Breast epithelium (tissue), 4 donors: Measurements from ENCODE around the gene IRAK1. TPM values are rescaled to one million over a fixed set of nuclear protein-coding genes. Genes with fewer than 3 reads are reported as not detected.

ENCODE experiments used
- DNase-seq, 2 donors: peaks; one replicate each; pipeline ENCODE4 v3.0.0-alpha.2; 2019; ENCODE audit warnings: low spot score in 2 of 2
- H3K27ac ChIP-seq, 2 donors: fragments of 200-600 bp; sonication (generic) in 1 of 2; one replicate each; pipeline ENCODE4 v1.5.1; 2016 to 2019; ENCODE audit warnings: mild to moderate bottlenecking in 1 of 2
- H3K27me3 ChIP-seq, 2 donors: fragments of 200-600 bp; sonication (generic) in 1 of 2; one replicate each; pipeline versions ENCODE4 v1.5.1 to v1.6.0; 2017 to 2019; ENCODE audit warnings: control low read depth in 1 of 2, mild to moderate bottlenecking in 1 of 2
- H3K36me3 ChIP-seq: fragments of 200-600 bp; one replicate; pipeline ENCODE4 v1.5.1; 2019
- H3K4me1 ChIP-seq, 2 donors: fragments of 200-600 bp; sonication (generic); one replicate each; pipeline ENCODE4 v1.5.1; 2016 to 2019; ENCODE audit warnings: control low read depth in 1 of 2
- H3K4me3 ChIP-seq, 3 donors: fragments of 200-600 bp; sonication (generic); 1 replicate in 2 of 3; 2 replicates in 1 of 3; pipeline ENCODE4 v1.5.1; 2016 to 2019; ENCODE audit warnings: mild to moderate bottlenecking in 3 of 3, moderate library complexity in 2 of 3
- H3K9me3 ChIP-seq, 2 donors: fragments of 200-600 bp; sonication (generic) in 1 of 2; one replicate each; pipeline ENCODE4 v1.5.1; 2016 to 2019; ENCODE audit warnings: control low read depth in 1 of 2
- CTCF ChIP-seq, 3 donors: fragments of 450-650 bp; IDR thresholded peaks; one replicate each; pipeline ENCODE4 v1.5.1; 2016 to 2017; ENCODE audit warnings: antibody characterized with exemption in 3 of 3, mild to moderate bottlenecking in 3 of 3, moderate library complexity in 3 of 3
- POLR2A ChIP-seq: fragments of 450-650 bp; IDR thresholded peaks from one replicate; pipeline ENCODE4 v1.6.1; 2016; ENCODE audit warnings: antibody characterized with exemption, mild to moderate bottlenecking, moderate library complexity
- POLR2AphosphoS5 ChIP-seq, 3 donors: sonication (generic); formaldehyde crosslinking; IDR thresholded peaks; one replicate each; pipeline ENCODE4 v1.6.1; 2017; ENCODE audit warnings: antibody characterized with exemption in 3 of 3
- intact Hi-C: fragments of 100-400 bp; cut with DNase I; formaldehyde crosslinking; loops from one replicate; pipeline ENCODE4 v1.15.1; 2023; ENCODE audit warnings: low total_unique reads
- total RNA-seq, 3 donors: library from RNA; depleted of rRNA; stranded (reverse); fragments of >200 nt; gene quantifications; one replicate each; pipeline ENCODE4 v1.1.0, GENCODE V29; 2016

Gene IRAK1
- total RNA-seq, 3 donors from 2014 or later: 43.7 to 66.2 (median 50.8) TPM

DNA sequence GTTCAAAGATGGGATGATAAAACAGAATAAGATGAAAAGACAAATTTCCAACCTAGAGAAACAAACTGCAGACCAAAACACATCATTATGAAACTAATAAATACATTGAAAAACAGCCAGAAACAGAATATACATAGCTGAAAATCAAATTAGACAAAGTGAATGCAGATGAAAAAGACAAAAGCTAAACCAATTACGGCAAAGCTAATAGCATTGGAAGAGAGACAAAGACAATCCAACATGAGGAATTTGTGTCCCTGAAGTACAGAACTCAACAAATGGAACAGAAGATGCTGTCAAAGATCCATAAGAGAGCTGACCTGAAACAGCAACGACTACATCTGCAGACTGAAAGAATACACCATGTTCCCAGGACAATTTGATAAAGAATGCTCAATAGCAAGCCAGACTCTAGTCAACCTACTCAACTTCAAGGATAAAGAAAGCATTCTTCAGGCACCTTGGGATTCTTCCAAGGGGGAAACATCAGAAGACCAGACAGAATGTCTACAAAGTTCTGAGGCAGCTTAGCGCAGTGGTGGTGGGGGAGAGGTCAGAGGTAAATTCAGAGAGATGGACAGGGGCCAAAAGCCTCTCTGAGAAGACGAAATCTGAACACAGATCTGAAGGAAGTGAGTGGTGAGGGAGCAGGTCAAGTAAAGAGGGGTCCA lies 27.4 kb upstream of the IRAK1 start:
- peaks cover 3 to 14% of the 10 kb centered on the region in 2 donors for H3K4me1 ChIP-seq
- peak overlapping the region; percentile 4 to 36 for H3K27ac ChIP-seq
- H3K27me3 ChIP-seq: peaks cover 0 to 40% of the 10 kb centered on the region in 2 donors
- DNase-seq: no peak
- no peak for TF ChIP-seq POLR2A
- TF ChIP-seq POLR2AphosphoS5 (IDR thresholded peaks at IDR 0.05): peak in 1 of 3 donors; percentile 18
- H3K4me3 ChIP-seq: no peak overlapping the region
- no peaks in the 10 kb centered on the region for H3K9me3 ChIP-seq
- no peaks in the 10 kb centered on the region for H3K36me3 ChIP-seq
- intact Hi-C loops: no loop called here

GRCh38 chrX:154046031-154046781 lies 26.5 kb upstream of the IRAK1 start:
- H3K27me3 ChIP-seq: peaks cover 0 to 40% of the 10 kb centered on the region in 2 donors
- H3K9me3 ChIP-seq: no peaks in the 10 kb centered on the region
- H3K4me3 ChIP-seq: no peak overlapping the region
- peak overlapping the region; percentile 20 to 25 for H3K27ac ChIP-seq
- DNase-seq: peak in 1 of 2 donors; percentile 31
- TF ChIP-seq POLR2A: no peak
- TF ChIP-seq POLR2AphosphoS5 (IDR thresholded peaks at IDR 0.05): peak in 1 of 3 donors; percentile 12
- no peaks in the 10 kb centered on the region for H3K36me3 ChIP-seq
- intact Hi-C loops: no loop called here
- peaks cover 3 to 11% of the 10 kb centered on the region in 2 donors for H3K4me1 ChIP-seq

DNA sequence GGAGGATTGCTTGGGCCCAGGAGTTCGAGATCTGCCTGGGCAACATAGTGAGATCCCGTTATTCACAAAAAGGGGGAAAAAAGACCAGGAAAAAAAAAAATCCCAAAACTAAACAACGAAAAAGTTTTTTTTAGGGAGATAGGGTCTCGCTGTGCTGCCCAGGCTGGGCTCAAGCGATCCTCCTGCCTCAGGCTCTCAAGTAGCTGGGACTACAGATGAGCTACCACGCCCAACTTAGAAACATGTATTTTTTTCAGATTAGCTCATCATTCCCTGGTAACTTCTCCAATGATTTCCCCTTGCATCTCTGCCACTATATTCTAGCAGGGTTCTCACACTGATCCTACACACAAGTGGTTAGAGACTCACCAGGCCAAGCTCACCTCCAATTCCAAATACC lies 24.4 kb upstream of the IRAK1 start:
- Histone ChIP-seq H3K36me3 (no peaks in the 10 kb centered on the region), H3K27ac (no peak overlapping the region), H3K4me3 (no peak overlapping the region), H3K27me3 (peaks cover 0 to 33% of the 10 kb centered on the region in 2 donors), H3K9me3 (no peaks in the 10 kb centered on the region), H3K4me1 (peaks cover 0 to 3% of the 10 kb centered on the region in 2 donors)
- DNase-seq: no peak
- intact Hi-C loops: no loop called here
- TF ChIP-seq POLR2AphosphoS5 (IDR thresholded peaks at IDR 0.05): no peak
- no peak for TF ChIP-seq POLR2A

- DNase-seq: no peak
- Histone ChIP-seq H3K9me3 (no peaks in the 10 kb centered on the region), H3K4me1 (peaks cover 0 to 3% of the 10 kb centered on the region in 2 donors), H3K4me3 (no peak overlapping the region), H3K27me3 (peaks cover 0 to 28% of the 10 kb centered on the region in 2 donors), H3K27ac (peak overlapping the region in 1 of 2 donors; percentile 75), H3K36me3 (no peaks in the 10 kb centered on the region)
- intact Hi-C loops: no loop called here
- TF ChIP-seq CTCF (IDR thresholded peaks at IDR 0.05) (no peak), POLR2AphosphoS5 (IDR thresholded peaks at IDR 0.05) (no peak), POLR2A (no peak)
Measured at GRCh38 chrX:154043003-154043763, 23.5 kb upstream of the IRAK1 start.

GRCh38 chrX:154040863-154041262 lies 21.2 kb upstream of the IRAK1 start:
- H3K4me1 ChIP-seq: no peaks in the 10 kb centered on the region

More at GRCh38 chrX:154040863-154041262, 21.2 kb upstream of the IRAK1 start:
- Histone ChIP-seq H3K9me3 (no peaks in the 10 kb centered on the region), H3K27me3 (peaks cover 0 to 30% of the 10 kb centered on the region in 2 donors), H3K4me3 (no peak overlapping the region), H3K27ac (peak overlapping the region; percentile 29 to 75), H3K36me3 (no peaks in the 10 kb centered on the region)
- no peak for DNase-seq
- TF ChIP-seq CTCF (IDR thresholded peaks at IDR 0.05): no peak
- TF ChIP-seq POLR2A: no peak
- no peak for TF ChIP-seq POLR2AphosphoS5 (IDR thresholded peaks at IDR 0.05)
- intact Hi-C loops: no loop called here
